GM18517 (cell line): ENCODE data around the gene KCNQ1.

Experiments
- ATAC-seq: cut with Tn5 transposase; IDR thresholded peaks from one replicate; pipeline ENCODE4 v1.9.1; 2021; ENCODE audit warnings: mild to moderate bottlenecking, moderate library complexity; ENCODE audit not compliant: unreplicated experiment

The KCNQ1 gene

GRCh38 chr11:2673871-2674471, 229.2 kb downstream of the KCNQ1 start:
- no peak for ATAC-seq

GRCh38 chr11:2674658-2675131, 229.9 kb downstream of the KCNQ1 start:
- no peak for ATAC-seq

- no peak for ATAC-seq
Measured at GRCh38 chr11:2675540-2675939, 230.7 kb downstream of the KCNQ1 start.

- no peak for ATAC-seq
Measured at GRCh38 chr11:2677127-2677526, 232.3 kb downstream of the KCNQ1 start.

GRCh38 chr11:2678396-2678795, 233.6 kb downstream of the KCNQ1 start:
- ATAC-seq = no peak

- no peak for ATAC-seq
Measured at GRCh38 chr11:2679011-2679676, 234.3 kb downstream of the KCNQ1 start.

GRCh38 chr11:2681408-2682145, 236.8 kb downstream of the KCNQ1 start:
- ATAC-seq = no peak

- no peak for ATAC-seq
Measured at GRCh38 chr11:2683806-2684205, 239.0 kb downstream of the KCNQ1 start.

GRCh38 chr11:2684581-2684980, 239.8 kb downstream of the KCNQ1 start:
- no peak for ATAC-seq

GRCh38 chr11:2685051-2685450, 240.2 kb downstream of the KCNQ1 start:
- no peak for ATAC-seq

- no peak for ATAC-seq
Measured at GRCh38 chr11:2685566-2686359, 241.0 kb downstream of the KCNQ1 start.

GRCh38 chr11:2686360-2687222, 241.8 kb downstream of the KCNQ1 start:
- no peak for ATAC-seq

GRCh38 chr11:2687223-2687530, 242.4 kb downstream of the KCNQ1 start:
- ATAC-seq = no peak

- no peak for ATAC-seq
Measured at GRCh38 chr11:2687782-2688191, 243.0 kb downstream of the KCNQ1 start.

- no peak for ATAC-seq
Measured at GRCh38 chr11:2688381-2689231, 243.8 kb downstream of the KCNQ1 start.

- ATAC-seq = no peak
Measured at GRCh38 chr11:2689651-2690575, 245.1 kb downstream of the KCNQ1 start.

- ATAC-seq = no peak
Measured at GRCh38 chr11:2690596-2691354, 246.0 kb downstream of the KCNQ1 start.

GRCh38 chr11:2691355-2691761, 246.6 kb downstream of the KCNQ1 start:
- no peak for ATAC-seq
